ENCODE data around the gene KCNIP4.

KCNIP4 gene

DNA sequence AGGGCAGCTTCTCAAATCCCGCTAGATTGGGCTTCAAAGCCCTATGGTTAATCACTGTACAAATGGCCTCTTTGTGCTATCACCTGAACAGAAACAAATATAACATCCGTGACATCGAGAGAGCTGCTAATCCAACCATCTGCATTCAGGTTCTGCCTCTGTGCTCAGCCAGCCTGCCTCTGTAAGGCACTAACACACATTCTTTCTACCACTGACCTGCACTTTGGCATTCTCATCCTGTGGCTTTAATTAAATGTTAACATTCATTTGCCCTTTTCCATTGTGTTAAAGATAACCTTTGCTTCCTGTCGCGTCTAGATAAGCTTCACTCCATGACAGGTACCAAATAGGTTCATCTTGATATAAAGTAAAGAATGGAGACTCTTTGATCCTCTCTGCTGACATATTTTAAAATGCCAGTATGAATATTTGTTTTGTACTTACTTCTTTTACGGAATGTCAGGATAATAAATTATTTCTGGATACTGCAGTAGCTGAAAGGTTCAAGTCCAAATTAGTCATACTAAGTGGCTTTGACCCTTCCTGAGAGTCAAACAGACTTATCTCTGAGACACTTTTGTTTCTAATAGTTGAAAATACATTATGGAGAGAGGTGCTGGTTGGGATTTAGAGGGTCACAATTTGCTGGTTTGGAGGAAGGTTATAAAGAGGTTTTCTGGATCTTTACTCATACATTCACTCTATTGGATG lies 742.6 kb downstream of the KCNIP4 start:
- DNase-seq (ENCODE audit: low spot score in 2 of 2): no peak
- no peak overlapping the region for H3K4me3 Mint-ChIP-seq
- ATAC-seq (ENCODE audit: low read depth): no peak

DNA sequence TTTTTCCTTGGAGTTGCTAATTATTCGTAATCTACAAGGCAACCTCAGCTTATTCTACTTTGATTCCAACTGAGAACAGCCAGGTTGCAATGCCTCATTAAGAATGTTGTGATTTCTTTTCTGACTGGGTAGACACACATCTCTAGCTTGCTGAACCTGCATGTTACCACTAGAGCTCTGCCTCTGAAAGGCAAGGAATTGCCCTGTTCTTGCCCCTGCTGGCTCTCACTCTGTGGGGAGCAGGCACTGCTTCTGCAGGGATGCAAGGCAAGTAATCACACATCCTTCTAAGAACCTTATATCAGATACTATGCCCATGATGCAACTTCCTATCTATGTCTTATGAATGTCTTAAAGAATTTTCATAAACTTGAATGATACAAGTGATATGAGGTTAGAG lies 745.2 kb downstream of the KCNIP4 start:
- no peaks in the 10 kb centered on the region for H3K36me3 Mint-ChIP-seq
- no peaks in the 10 kb centered on the region for H3K4me1 Mint-ChIP-seq
- no peak for DNase-seq (ENCODE audit: low spot score in 2 of 2)
- ATAC-seq (ENCODE audit: low read depth): no peak
- H3K27ac Mint-ChIP-seq: no peak overlapping the region
- H3K4me3 Mint-ChIP-seq: no peak overlapping the region
- no peaks in the 10 kb centered on the region for H3K27me3 Mint-ChIP-seq
- H3K9me3 Mint-ChIP-seq: peaks cover under 1% of the 10 kb centered on the region

More for the DNA sequence above, 742.6 kb downstream of the KCNIP4 start:
- no peaks in the 10 kb centered on the region for H3K36me3 Mint-ChIP-seq
- peaks cover 2% of the 10 kb centered on the region for H3K9me3 Mint-ChIP-seq
- H3K27me3 Mint-ChIP-seq: no peaks in the 10 kb centered on the region
- no peaks in the 10 kb centered on the region for H3K4me1 Mint-ChIP-seq
- no peak overlapping the region for H3K27ac Mint-ChIP-seq

DNA sequence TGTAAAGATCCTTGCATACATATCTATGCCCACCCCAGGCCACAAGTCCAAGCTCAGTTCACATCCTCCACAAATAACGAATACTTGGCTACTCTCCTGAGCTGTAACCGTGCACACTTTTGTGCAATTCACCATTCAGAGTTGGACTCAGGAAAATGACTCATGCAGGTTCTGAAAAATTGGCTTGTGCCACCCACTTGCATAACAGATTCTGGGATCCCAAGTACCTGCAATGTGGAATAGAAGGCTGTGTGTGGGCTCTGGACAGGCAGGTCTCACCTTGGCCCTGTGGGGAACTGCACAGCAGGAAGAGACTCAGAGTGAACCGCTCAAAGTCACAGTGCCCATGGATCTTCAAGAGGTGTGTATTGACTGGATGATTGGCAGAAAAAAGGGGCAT lies 745.6 kb downstream of the KCNIP4 start:
- Mint-ChIP-seq H3K27me3 (no peaks in the 10 kb centered on the region), H3K36me3 (no peaks in the 10 kb centered on the region), H3K9me3 (no peaks in the 10 kb centered on the region), H3K27ac (no peak overlapping the region), H3K4me3 (no peak overlapping the region), H3K4me1 (no peaks in the 10 kb centered on the region)
- DNase-seq (ENCODE audit: low spot score in 2 of 2) (no peak), ATAC-seq (ENCODE audit: low read depth) (no peak)

DNA sequence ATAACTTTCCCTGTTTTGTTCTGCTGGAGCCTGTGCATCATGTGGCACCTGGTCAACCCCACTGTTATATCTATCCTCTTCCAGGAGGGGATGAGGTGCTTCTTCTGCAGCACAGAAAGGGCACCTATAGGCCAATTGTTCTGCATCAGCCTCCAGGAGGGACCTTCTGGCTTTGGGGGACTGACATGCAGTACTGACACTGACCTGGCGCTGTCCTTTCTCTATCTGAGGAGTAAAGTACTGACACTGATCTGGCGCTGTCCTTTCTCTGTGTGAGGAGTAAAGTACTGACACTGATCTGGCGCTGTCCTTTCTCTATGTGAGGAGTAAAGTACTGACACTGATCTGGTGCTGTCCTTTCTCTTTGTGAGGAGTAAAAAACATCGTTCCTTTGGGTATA lies 749.9 kb downstream of the KCNIP4 start:
- no peaks in the 10 kb centered on the region for H3K27me3 Mint-ChIP-seq
- DNase-seq (ENCODE audit: low spot score in 2 of 2): no peak
- H3K9me3 Mint-ChIP-seq: peaks cover 3% of the 10 kb centered on the region
- no peak overlapping the region for H3K27ac Mint-ChIP-seq
- ATAC-seq (ENCODE audit: low read depth): no peak
- no peaks in the 10 kb centered on the region for H3K36me3 Mint-ChIP-seq
- no peaks in the 10 kb centered on the region for H3K4me1 Mint-ChIP-seq
- no peak overlapping the region for H3K4me3 Mint-ChIP-seq

DNA sequence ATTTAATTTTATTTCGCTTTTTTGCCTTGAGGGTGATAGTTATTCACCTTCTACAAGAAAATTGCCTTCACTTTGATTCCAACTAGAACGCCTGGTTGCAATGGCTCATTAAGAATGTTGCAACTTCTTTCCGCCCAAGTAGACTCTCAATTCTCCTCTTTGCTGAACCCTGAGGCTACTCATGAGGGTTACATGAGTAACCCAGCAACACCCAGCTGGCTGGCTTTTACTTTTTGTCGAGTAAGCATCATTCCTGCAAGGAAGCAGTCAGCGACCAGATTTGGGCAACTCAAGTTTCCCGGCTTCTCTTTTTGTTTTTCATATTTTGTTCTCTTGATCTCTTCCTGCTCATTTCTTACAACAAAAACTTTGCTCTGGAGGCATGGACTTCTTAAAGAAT lies 752.9 kb downstream of the KCNIP4 start:
- no peak overlapping the region for H3K27ac Mint-ChIP-seq
- H3K4me1 Mint-ChIP-seq: no peaks in the 10 kb centered on the region
- H3K27me3 Mint-ChIP-seq: no peaks in the 10 kb centered on the region
- H3K36me3 Mint-ChIP-seq: no peaks in the 10 kb centered on the region
- DNase-seq (ENCODE audit: low spot score in 2 of 2) (no peak), ATAC-seq (ENCODE audit: low read depth) (no peak)
- peaks cover 3% of the 10 kb centered on the region for H3K9me3 Mint-ChIP-seq
- H3K4me3 Mint-ChIP-seq: no peak overlapping the region

DNA sequence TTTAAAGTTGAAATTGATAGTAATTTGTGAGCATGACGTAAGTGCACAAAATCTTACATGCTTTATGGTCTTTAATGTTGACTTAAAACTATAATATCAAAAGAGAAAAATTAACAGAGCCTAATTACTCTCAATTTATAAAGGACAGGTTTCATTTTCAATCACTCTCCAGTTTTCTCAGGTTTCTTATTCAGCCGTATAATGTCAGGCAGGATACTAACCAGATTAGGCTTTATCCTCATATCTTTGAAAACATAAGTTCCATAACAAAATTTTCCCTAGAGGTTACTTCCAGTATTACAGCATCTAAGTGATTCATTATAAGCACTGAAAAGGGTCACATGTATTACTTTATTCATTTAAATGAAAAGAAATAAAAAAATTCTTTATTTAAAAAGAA lies 756.2 kb downstream of the KCNIP4 start:
- Mint-ChIP-seq H3K4me1 (no peaks in the 10 kb centered on the region), H3K27me3 (no peaks in the 10 kb centered on the region), H3K4me3 (no peak overlapping the region), H3K9me3 (peaks cover 3% of the 10 kb centered on the region), H3K36me3 (no peaks in the 10 kb centered on the region), H3K27ac (no peak overlapping the region)
- DNase-seq (ENCODE audit: low spot score in 2 of 2) (no peak), ATAC-seq (ENCODE audit: low read depth) (no peak)

DNA sequence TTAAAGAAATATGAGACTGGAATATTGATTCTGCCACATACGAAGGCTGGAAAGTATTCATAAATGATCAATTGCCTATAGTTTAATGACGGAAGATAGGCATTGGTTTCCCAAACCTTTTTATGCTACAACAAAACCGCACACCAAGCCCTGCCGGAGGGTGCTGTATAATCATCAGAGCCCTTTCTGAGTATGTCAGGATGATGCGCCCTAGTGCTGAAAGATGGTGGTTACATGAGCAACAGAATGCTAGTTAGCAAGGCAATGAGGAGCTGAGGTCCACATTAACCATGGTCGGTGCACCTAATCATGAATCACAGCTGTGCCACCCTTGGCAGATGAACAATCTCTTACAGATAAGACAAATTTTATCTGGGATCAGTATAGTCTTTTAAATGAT lies 757.3 kb downstream of the KCNIP4 start:
- no peak for DNase-seq (ENCODE audit: low spot score in 2 of 2)
- ATAC-seq (ENCODE audit: low read depth): no peak
- Mint-ChIP-seq H3K36me3 (no peaks in the 10 kb centered on the region), H3K4me1 (no peaks in the 10 kb centered on the region), H3K4me3 (no peak overlapping the region), H3K9me3 (peaks cover 3% of the 10 kb centered on the region), H3K27me3 (no peaks in the 10 kb centered on the region), H3K27ac (no peak overlapping the region)

DNA sequence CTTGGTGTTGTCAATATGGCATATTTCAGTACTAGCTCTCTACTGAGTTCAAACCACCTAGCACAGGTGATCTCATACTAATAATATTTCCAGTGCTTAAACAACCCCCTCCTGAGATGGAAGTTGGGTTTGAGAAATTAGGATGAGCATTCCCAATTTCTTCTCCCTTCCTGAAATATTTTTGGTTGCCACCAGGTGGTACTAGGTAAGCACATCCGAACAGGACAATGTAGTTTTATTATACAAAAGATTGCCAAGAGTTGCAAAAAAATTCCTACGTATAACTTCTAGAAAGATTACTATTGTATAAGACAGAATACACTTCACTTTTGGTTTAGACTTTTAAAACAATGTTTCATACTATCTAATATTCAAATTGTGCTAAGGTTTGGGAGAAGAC lies 763.8 kb downstream of the KCNIP4 start:
- Mint-ChIP-seq H3K27me3 (no peaks in the 10 kb centered on the region), H3K27ac (no peak overlapping the region), H3K4me1 (no peaks in the 10 kb centered on the region), H3K36me3 (no peaks in the 10 kb centered on the region), H3K9me3 (peaks cover 2% of the 10 kb centered on the region), H3K4me3 (no peak overlapping the region)
- no peak for ATAC-seq (ENCODE audit: low read depth)
- DNase-seq (ENCODE audit: low spot score in 2 of 2): no peak

DNA sequence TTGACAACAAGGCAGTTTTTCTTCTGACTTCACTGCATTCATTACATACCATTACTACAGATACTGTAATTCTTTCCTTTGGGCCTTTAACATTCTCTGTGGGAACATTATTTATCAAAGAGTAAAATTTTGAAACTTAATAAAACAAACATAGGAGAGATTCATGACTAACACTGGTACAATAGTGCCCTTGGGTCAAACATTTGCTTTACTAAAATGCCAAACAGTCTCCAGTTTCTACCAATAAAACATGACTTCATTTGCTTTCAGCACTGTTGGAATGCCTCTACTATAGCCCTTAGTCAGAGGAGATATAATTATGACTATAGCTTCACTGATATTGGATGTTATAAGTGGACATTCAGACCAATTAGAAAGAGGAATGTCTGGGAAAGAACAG lies 766.9 kb downstream of the KCNIP4 start:
- ATAC-seq (ENCODE audit: low read depth) (no peak), DNase-seq (ENCODE audit: low spot score in 2 of 2) (no peak)
- Mint-ChIP-seq H3K9me3 (peaks cover 2% of the 10 kb centered on the region), H3K36me3 (no peaks in the 10 kb centered on the region), H3K4me3 (no peak overlapping the region), H3K27ac (no peak overlapping the region), H3K27me3 (no peaks in the 10 kb centered on the region), H3K4me1 (no peaks in the 10 kb centered on the region)

DNA sequence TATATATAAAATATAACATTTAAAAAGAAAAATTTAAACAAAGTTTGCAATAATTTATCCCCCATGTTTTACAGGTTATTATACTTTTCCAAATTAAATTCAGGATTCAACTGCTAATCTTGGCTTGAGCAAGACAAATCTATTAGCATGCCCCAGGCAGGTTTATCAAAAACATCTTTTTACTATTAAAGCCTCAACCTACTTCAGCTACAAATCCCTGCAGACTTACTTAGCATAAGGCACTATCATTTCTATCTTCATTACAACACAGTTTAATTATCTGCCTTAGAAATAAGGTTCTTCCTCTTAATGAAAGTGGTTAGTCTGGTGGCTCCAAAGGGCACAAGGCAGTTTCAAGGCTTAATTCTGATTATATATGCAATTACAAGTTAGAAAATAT lies 770.7 kb downstream of the KCNIP4 start:
- Mint-ChIP-seq H3K9me3 (peaks cover 2% of the 10 kb centered on the region), H3K4me3 (no peak overlapping the region), H3K27ac (no peak overlapping the region), H3K27me3 (no peaks in the 10 kb centered on the region), H3K4me1 (no peaks in the 10 kb centered on the region), H3K36me3 (no peaks in the 10 kb centered on the region)
- DNase-seq (ENCODE audit: low spot score in 2 of 2) (no peak), ATAC-seq (ENCODE audit: low read depth) (no peak)

DNA sequence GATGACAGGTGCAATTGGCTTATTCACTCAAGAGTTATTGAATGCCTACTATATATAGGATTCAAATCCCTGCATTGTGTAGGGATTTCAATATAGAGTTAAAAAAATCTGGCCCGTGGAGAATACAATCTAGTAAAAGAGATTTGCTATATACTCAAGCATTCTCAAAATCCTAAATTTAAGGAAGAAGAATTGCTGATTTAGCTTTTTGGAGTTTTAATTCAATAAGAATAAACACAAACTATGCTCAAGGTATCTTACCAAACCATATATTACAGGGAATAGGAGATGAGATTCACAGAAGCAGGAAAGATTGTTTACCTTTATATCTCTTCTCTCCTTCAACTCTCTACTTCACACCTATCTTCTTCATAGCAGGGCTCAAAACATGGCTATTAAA lies 771.5 kb downstream of the KCNIP4 start:
- Mint-ChIP-seq H3K27me3 (no peaks in the 10 kb centered on the region), H3K36me3 (no peaks in the 10 kb centered on the region), H3K4me3 (no peak overlapping the region), H3K27ac (no peak overlapping the region), H3K9me3 (peaks cover 2% of the 10 kb centered on the region), H3K4me1 (no peaks in the 10 kb centered on the region)
- ATAC-seq (ENCODE audit: low read depth): no peak
- no peak for DNase-seq (ENCODE audit: low spot score in 2 of 2)

DNA sequence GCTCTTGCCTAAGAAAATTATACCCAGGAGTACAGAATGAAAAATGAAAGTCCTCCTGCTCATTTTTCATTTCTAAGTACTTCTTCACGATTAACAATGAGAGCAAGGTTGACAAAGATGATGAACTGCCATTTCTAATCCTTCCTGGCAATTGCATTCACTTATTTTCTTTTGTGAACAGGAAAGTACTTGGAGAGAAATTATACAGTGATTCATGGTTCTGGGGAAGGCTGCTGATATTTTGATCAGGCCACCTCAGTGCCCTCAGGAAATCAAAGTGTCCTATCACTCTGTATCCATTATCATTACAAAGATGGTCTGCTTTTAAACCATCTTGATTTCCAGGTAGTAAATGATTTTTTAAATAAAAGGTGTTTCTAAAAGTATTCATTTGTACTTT lies 780.9 kb downstream of the KCNIP4 start:
- Mint-ChIP-seq H3K9me3 (no peaks in the 10 kb centered on the region), H3K27me3 (no peaks in the 10 kb centered on the region), H3K36me3 (no peaks in the 10 kb centered on the region), H3K27ac (no peak overlapping the region), H3K4me3 (no peak overlapping the region), H3K4me1 (no peaks in the 10 kb centered on the region)
- ATAC-seq (ENCODE audit: low read depth) (no peak), DNase-seq (ENCODE audit: low spot score in 2 of 2) (no peak)

DNA sequence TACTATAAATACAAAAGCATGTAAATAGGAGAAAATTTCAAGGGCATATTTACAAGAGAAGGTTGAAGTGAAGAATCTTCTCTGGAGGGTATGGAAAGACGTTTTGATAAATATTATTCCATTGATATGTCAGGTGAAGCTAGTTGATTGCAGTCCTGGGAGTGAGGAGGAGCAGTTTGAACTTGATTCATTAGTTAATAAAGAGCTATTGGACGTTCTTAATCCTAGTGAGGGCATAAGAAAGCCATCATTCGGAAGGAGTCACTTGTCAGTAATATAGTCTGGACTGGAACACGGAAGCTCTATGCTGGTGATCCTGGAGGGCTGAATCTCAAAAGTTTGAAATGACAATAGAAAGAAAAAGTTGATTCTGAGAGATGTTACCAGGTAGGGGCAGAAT lies 793.2 kb downstream of the KCNIP4 start:
- H3K4me1 Mint-ChIP-seq: no peaks in the 10 kb centered on the region
- H3K9me3 Mint-ChIP-seq: no peaks in the 10 kb centered on the region
- H3K36me3 Mint-ChIP-seq: no peaks in the 10 kb centered on the region
- H3K27ac Mint-ChIP-seq: no peak overlapping the region
- H3K4me3 Mint-ChIP-seq: no peak overlapping the region
- H3K27me3 Mint-ChIP-seq: no peaks in the 10 kb centered on the region
- DNase-seq (ENCODE audit: low spot score in 2 of 2): no peak
- ATAC-seq (ENCODE audit: low read depth): no peak

DNA sequence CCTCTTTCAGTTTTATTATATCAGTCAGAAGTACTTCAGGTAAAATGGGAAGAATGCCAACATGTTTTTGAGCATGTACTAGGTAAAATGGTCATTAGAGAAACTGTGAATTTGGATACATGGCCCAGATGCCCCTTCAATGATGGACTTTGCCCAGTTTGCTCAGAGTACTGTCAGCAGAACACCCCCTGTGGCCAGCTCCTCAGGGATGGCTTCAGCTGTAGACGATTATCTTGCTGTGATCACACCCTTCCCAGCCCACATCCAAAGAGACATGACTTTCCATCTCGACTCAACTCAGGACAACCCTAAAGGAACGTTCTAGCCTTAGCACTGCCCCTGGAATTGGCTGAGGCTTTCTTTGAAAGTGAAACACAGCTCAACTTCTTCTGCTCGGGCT lies 809.2 kb downstream of the KCNIP4 start:
- no peak for DNase-seq (ENCODE audit: low spot score in 2 of 2)
- H3K27ac Mint-ChIP-seq: no peak overlapping the region
- H3K4me1 Mint-ChIP-seq: no peaks in the 10 kb centered on the region
- peaks cover 3% of the 10 kb centered on the region for H3K9me3 Mint-ChIP-seq
- H3K27me3 Mint-ChIP-seq: no peaks in the 10 kb centered on the region
- no peaks in the 10 kb centered on the region for H3K36me3 Mint-ChIP-seq
- H3K4me3 Mint-ChIP-seq: no peak overlapping the region
- ATAC-seq (ENCODE audit: low read depth): no peak

DNA sequence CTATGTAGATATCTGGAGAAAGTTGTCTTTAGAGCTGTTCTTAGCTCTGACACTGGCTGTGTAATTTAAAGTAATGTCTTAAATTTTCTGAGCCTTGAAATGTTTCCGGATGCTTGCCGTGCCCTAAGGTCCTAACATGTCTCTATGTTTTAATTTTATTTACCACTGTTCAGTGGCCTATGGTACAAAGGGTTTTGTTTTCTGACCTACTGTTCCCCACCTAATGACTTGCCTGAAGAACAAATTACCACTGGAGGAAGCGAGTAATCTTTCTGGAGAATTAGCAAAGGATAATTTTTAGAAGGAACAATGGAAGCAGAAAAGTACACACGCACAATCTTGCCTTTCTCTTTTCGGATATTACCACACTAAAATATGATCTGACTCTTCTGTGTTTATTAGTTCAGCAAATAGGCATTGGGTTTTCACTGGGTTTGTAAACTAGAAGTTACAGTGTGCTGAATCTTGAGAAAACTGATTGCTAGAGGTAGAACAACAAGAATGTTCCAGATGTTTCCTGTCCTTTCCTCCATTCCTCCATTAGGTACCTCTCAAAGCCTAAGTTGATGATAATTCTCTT lies 812.4 kb downstream of the KCNIP4 start:
- H3K27me3 Mint-ChIP-seq: no peaks in the 10 kb centered on the region
- peaks cover 7% of the 10 kb centered on the region for H3K9me3 Mint-ChIP-seq
- H3K4me1 Mint-ChIP-seq: no peaks in the 10 kb centered on the region
- no peak for ATAC-seq (ENCODE audit: low read depth)
- no peaks in the 10 kb centered on the region for H3K36me3 Mint-ChIP-seq
- H3K27ac Mint-ChIP-seq: no peak overlapping the region
- DNase-seq (ENCODE audit: low spot score in 2 of 2): no peak
- no peak overlapping the region for H3K4me3 Mint-ChIP-seq

All from memory B cell (primary cell).